Smooth muscle cell of the pulmonary artery (primary cell): ENCODE measurements around the gene DRGX. TPM values are rescaled to one million over a fixed set of nuclear protein-coding genes. Genes with fewer than 3 reads are reported as not detected.

Experiments
- total RNA-seq: library from RNA; depleted of rRNA; stranded (reverse); fragments of >200 nt; gene quantifications from 2 replicates; pipeline ENCODE4 v1.2.3, GENCODE V29; 2014

Gene DRGX
- total RNA-seq = not detected in 2 replicates

GRCh38 chr10:49395741-49396665, at the start of gene DRGX:
Gene DRGX (minus strand): TSS chr10:49396089. CDS start chr10:49395440, 649 bp downstream.

Other genes starting within 250 kb of the DRGX start
- gene TMEM273, start 207.7 kb downstream of the DRGX start, total RNA-seq = 0.13 and 0.33 TPM in 2 replicates
- gene C10orf71, start 96.9 kb downstream of the DRGX start, total RNA-seq = not detected in 2 replicates
- gene ERCC6, start 143.0 kb upstream of the DRGX start, total RNA-seq = 74.6 and 90.2 TPM in 2 replicates
- gene SLC18A3, start 214.2 kb upstream of the DRGX start, total RNA-seq = not detected in 2 replicates
- gene CHAT, start 217.9 kb upstream of the DRGX start, total RNA-seq = not detected in 2 replicates